Peyer's patch (tissue), 4 donors: Measurements from ENCODE around the gene ZMIZ2.

Experiments used
- CTCF ChIP-seq, 6 experiments: fragments of 450-650 bp in 4 of 6; fragments of 200-600 bp in 2 of 6; sonication (generic) in 1 of 6; IDR thresholded peaks; one replicate each; pipeline ENCODE4 v1.5.1; 2017 to 2019; ENCODE audit warnings: antibody characterized with exemption in 6 of 6, mild to moderate bottlenecking in 3 of 6, moderate library complexity in 1 of 6
- POLR2A ChIP-seq, 2 donors: fragments of 450-650 bp; IDR thresholded peaks; one replicate each; pipeline ENCODE4 v1.5.1; 2017; ENCODE audit warnings: antibody characterized with exemption in 2 of 2, mild to moderate bottlenecking in 2 of 2, moderate library complexity in 2 of 2

- TF ChIP-seq CTCF (IDR thresholded peaks at IDR 0.05): no peak
- no peak for TF ChIP-seq POLR2A (IDR thresholded peaks at IDR 0.05)
These were observed 38.6 kb upstream of the ZMIZ2 start for GRCh38 chr7:44709945-44710596.
